Endothelial cell of umbilical vein (primary cell): ENCODE results near the gene ALKBH5.

ENCODE experiments used
- EZH2 ChIP-seq: IDR thresholded peaks from 2 replicates; pipeline ENCODE4 v1.6.1; 2012; ENCODE audit warnings: borderline replicate concordance, low read depth, mild to moderate bottlenecking, moderate library complexity, low read length, inconsistent platforms; ENCODE audit not compliant: severe bottlenecking
- POLR2A ChIP-seq: IDR thresholded peaks from 2 replicates; pipeline ENCODE4 v1.6.1; 2012; ENCODE audit warnings: low read depth, mild to moderate bottlenecking, control low read depth, low read length
- POLR2AphosphoS5 ChIP-seq: IDR thresholded peaks from 2 replicates; pipeline ENCODE4 v1.6.1; 2012; ENCODE audit warnings: low read depth, mild to moderate bottlenecking, control low read depth, low read length, moderate library complexity; ENCODE audit not compliant: insufficient read depth

- TF ChIP-seq EZH2, result no peak
- no peak for TF ChIP-seq POLR2A
- TF ChIP-seq POLR2AphosphoS5, result no peak
Measured at GRCh38 chr17:18250708-18251107, 67.1 kb downstream of the ALKBH5 start.
